A549 (cell line): ENCODE measurements around the gene KIF5B. TPM values are rescaled to one million over a fixed set of nuclear protein-coding genes. Genes with fewer than 3 reads are reported as not detected.
A peak's percentile ranks its signal among the peaks of the same experiment; 100 is the strongest.
"Not testable (repeated sequence)": the region's sequence is repeated elsewhere in the genome, so short reads cannot be mapped to it uniquely, and the experiment has no call there.

Source experiments
- ATAC-seq, 2 experiments: fragments of 200-7000 bp in 1 of 2; fragments of >200 bp in 1 of 2; cut with Nextera tagmentation in 1 of 2; cut with Tn5 transposase in 1 of 2; 3 replicates each; pipeline versions ENCODE4 v1.8.0 to v1.9.1; 2018 to 2020; ENCODE audit warnings: mild to moderate bottlenecking in 1 of 2, moderate library complexity in 1 of 2
- CTCF ChIA-PET: fragments of 300-600 bp; sonication (Branson Sonifier 250); formaldehyde crosslinking; extraction: SDS; loops from one replicate; lab custom pipeline; 2021; ENCODE audit warnings: antibody characterized with exemption, inconsistent platforms; lab: Yijun Ruan, JAX
- POLR2A ChIA-PET: fragments of 350-600 bp; formaldehyde crosslinking; extraction: SDS; loops from one replicate; lab custom pipeline; 2021; ENCODE audit warnings: antibody characterized with exemption, inconsistent platforms; lab: Yijun Ruan, JAX
- DNase-seq, 2 experiments: peaks; one replicate each; pipeline versions ENCODE4 v3.0.0 to v3.0.0-alpha.2; 2011 to 2016; ENCODE audit warnings: low read depth in 1 of 2, low spot score in 1 of 2
- FAIRE-seq: peaks from 2 replicates; lab custom pipeline; 2011; peaks lifted over from hg19 to GRCh38; lab: Jason Lieb, UNC
- H3K27ac ChIP-seq, 2 experiments: fragments of >200 bp; sonication (Bioruptor Twin); formaldehyde crosslinking; 3 replicates each; pipeline ENCODE4 v1.5.1; 2016 to 2017
- H3K4me1 ChIP-seq: fragments of >200 bp; sonication (Bioruptor Twin); formaldehyde crosslinking; 3 replicates; pipeline ENCODE4 v1.6.1; 2016
- H3K4me2 ChIP-seq: fragments of >200 bp; sonication (Bioruptor Twin); formaldehyde crosslinking; 3 replicates; pipeline ENCODE4 v1.6.1; 2016
- H3K4me3 ChIP-seq: fragments of >200 bp; sonication (Bioruptor Twin); formaldehyde crosslinking; 3 replicates; pipeline ENCODE4 v1.5.1; 2016
- H3K9me3 ChIP-seq: fragments of >200 bp; sonication (Bioruptor Twin); formaldehyde crosslinking; 3 replicates; pipeline ENCODE4 v1.6.1; 2016
- BCL3 ChIP-seq: fragments of >200 bp; sonication (Bioruptor Twin); formaldehyde crosslinking; IDR thresholded peaks from 3 replicates; pipeline ENCODE4 v1.6.1; 2016
- CBX2 ChIP-seq: fragments of 200-600 bp; sonication (generic); IDR thresholded peaks from 2 replicates; pipeline ENCODE4 v1.6.1; 2016; ENCODE audit warnings: low read depth, mild to moderate bottlenecking, borderline replicate concordance
- CEBPB ChIP-seq, 2 experiments: fragments of >200 bp in 1 of 2; sonication (Bioruptor Twin) in 1 of 2; formaldehyde crosslinking in 1 of 2; IDR thresholded peaks; 2 replicates each; pipeline ENCODE4 v1.6.1; 2012 to 2016
- CHD2 ChIP-seq: fragments of 150-350 bp; IDR thresholded peaks from 2 replicates; pipeline ENCODE4 v1.6.1; 2014; ENCODE audit warnings: low read length; ENCODE audit not compliant: partially characterized antibody
- EHMT2 ChIP-seq: fragments of 200-600 bp; sonication (generic); IDR thresholded peaks from 2 replicates; pipeline ENCODE4 v1.6.1; 2016; ENCODE audit warnings: antibody characterized with exemption, low read depth, mild to moderate bottlenecking, moderate library complexity
- ELK1 ChIP-seq: fragments of 150-350 bp; IDR thresholded peaks from 2 replicates; pipeline ENCODE4 v1.6.1; 2014; ENCODE audit warnings: low read depth, mild to moderate bottlenecking, low read length
- FOSL2 ChIP-seq, 2 experiments: fragments of 450-650 bp in 1 of 2; fragments of >200 bp in 1 of 2; sonication (Bioruptor Twin) in 1 of 2; formaldehyde crosslinking; IDR thresholded peaks; 2 replicates each; pipeline versions ENCODE4 v1.5.0 to v1.6.1; 2016 to 2020; ENCODE audit warnings: mild to moderate bottlenecking in 1 of 2, moderate library complexity in 1 of 2
- FOXS1 ChIP-seq: fragments of 250-450 bp; sonication (Bioruptor Pico); IDR thresholded peaks from 2 replicates; pipeline ENCODE4 v1.5.0; 2020; ENCODE audit warnings: mild to moderate bottlenecking, moderate library complexity
- GATA3 ChIP-seq: IDR thresholded peaks from 2 replicates; pipeline ENCODE4 v1.6.1; 2012; ENCODE audit warnings: borderline replicate concordance
- HDAC2 ChIP-seq: fragments of 200-600 bp; sonication (generic); IDR thresholded peaks from 2 replicates; pipeline ENCODE4 v1.6.1; 2016
- HMGXB4 ChIP-seq: fragments of 250-450 bp; sonication (Bioruptor Pico); IDR thresholded peaks from 2 replicates; pipeline ENCODE4 v1.5.0; 2021; ENCODE audit warnings: mild to moderate bottlenecking, moderate library complexity, borderline replicate concordance
- HOXB13 ChIP-seq: fragments of 250-450 bp; sonication (Bioruptor Pico); IDR thresholded peaks from 2 replicates; pipeline ENCODE4 v1.5.0; 2020; ENCODE audit warnings: low read depth, mild to moderate bottlenecking, moderate library complexity
- JUN ChIP-seq, 2 experiments: fragments of >200 bp; sonication (Bioruptor Twin); formaldehyde crosslinking; IDR thresholded peaks; 2 replicates in 1 of 2; 3 replicates in 1 of 2; pipeline ENCODE4 v1.6.1; 2016 to 2017
- KDM1A ChIP-seq: fragments of 200-600 bp; sonication (generic); IDR thresholded peaks from 2 replicates; pipeline ENCODE4 v1.6.1; 2016; ENCODE audit warnings: low read depth, mild to moderate bottlenecking
- KDM5A ChIP-seq: fragments of 200-600 bp; sonication (generic); IDR thresholded peaks from 2 replicates; pipeline ENCODE4 v1.6.1; 2016; ENCODE audit warnings: antibody characterized with exemption, mild to moderate bottlenecking
- MAX ChIP-seq: IDR thresholded peaks from 2 replicates; pipeline ENCODE4 v1.6.1; 2012
- MAZ ChIP-seq: fragments of 150-350 bp; IDR thresholded peaks from 2 replicates; pipeline ENCODE4 v1.6.1; 2014; ENCODE audit warnings: antibody characterized with exemption, low read depth, low read length, borderline replicate concordance
- PBX3 ChIP-seq: IDR thresholded peaks from 2 replicates; pipeline ENCODE4 v1.6.1; 2012
- RAD21 ChIP-seq, 2 experiments: fragments of >200 bp in 1 of 2; sonication (Bioruptor Twin) in 1 of 2; formaldehyde crosslinking in 1 of 2; IDR thresholded peaks in 1 of 2; conservative IDR thresholded peaks in 1 of 2; 2 replicates in 1 of 2; 3 replicates in 1 of 2; pipeline ENCODE4 v1.6.1; 2012 to 2018; ENCODE audit warnings: inconsistent platforms in 1 of 2
- RCOR1 ChIP-seq: fragments of 150-350 bp; IDR thresholded peaks from 2 replicates; pipeline ENCODE4 v1.6.1; 2014; ENCODE audit warnings: antibody characterized with exemption, low read length, low read depth
- SREBF2 ChIP-seq: fragments of 450-650 bp; IDR thresholded peaks from 2 replicates; pipeline ENCODE4 v1.6.1; 2014; ENCODE audit warnings: mild to moderate bottlenecking, moderate library complexity
- TFCP2L1 ChIP-seq: fragments of 250-450 bp; sonication (Bioruptor Pico); IDR thresholded peaks from 2 replicates; pipeline ENCODE4 v1.5.0; 2021; ENCODE audit warnings: mild to moderate bottlenecking
- TP53 ChIP-seq: fragments of 250-450 bp; sonication (Bioruptor Pico); IDR thresholded peaks from 2 replicates; pipeline ENCODE4 v1.5.0; 2021; ENCODE audit warnings: mild to moderate bottlenecking, moderate library complexity
- USF2 ChIP-seq: fragments of 450-650 bp; IDR thresholded peaks from 2 replicates; pipeline ENCODE4 v1.6.1; 2014; ENCODE audit warnings: antibody characterized with exemption
- ZC3H11A ChIP-seq: fragments of 450-650 bp; IDR thresholded peaks from 2 replicates; pipeline ENCODE4 v1.6.1; 2014; ENCODE audit warnings: antibody characterized with exemption, mild to moderate bottlenecking
- ZNF302 ChIP-seq: fragments of 250-450 bp; sonication (Bioruptor Pico); IDR thresholded peaks from 2 replicates; pipeline ENCODE4 v1.9.0; 2021; ENCODE audit warnings: inconsistent platforms, mild to moderate bottlenecking, moderate library complexity
- ZSCAN20 ChIP-seq: fragments of 250-450 bp; sonication (Bioruptor Pico); IDR thresholded peaks from 2 replicates; pipeline ENCODE4 v1.8.0; 2022; ENCODE audit warnings: mild to moderate bottlenecking, moderate library complexity
- WGBS: methylation state at CpG from one replicate; pipeline ENCODE4 v1.1.6; 2017; ENCODE audit errors: missing lambda C conversion rate; 5-methylcytosine and 5-hydroxymethylcytosine counted together
- polyA plus RNA-seq, 4 experiments: library from polyadenylated mRNA; depleted of rRNA in 3 of 4; stranded (reverse); fragments of >200 nt; fragmentation: RNase III in 1 of 4; extraction: RNeasy Plus Mini Kit Qiagen cat#74134 plus additional on column Dnase treatment in 1 of 4; gene quantifications; 2 replicates in 3 of 4; 3 replicates in 1 of 4; pipeline ENCODE4 v1.2.3, GENCODE V29; 2011 to 2017

KIF5B gene
- polyA plus RNA-seq, 2 of the 4 experiments (the other 2 are of a cell fraction) = 81.9 to 124 TPM

- no peak overlapping the region for H3K4me2 ChIP-seq
- no peak for TF ChIP-seq JUN (IDR thresholded peaks at IDR 0.05)
- TF ChIP-seq CEBPB (IDR thresholded peaks at IDR 0.05) = no peak
- no peak for TF ChIP-seq RAD21 (conservative IDR thresholded peaks at IDR 0.05 in 1 of 2, IDR thresholded peaks at IDR 0.05 in 1 of 2)
- no peak for TF ChIP-seq CBX2
- no peak for TF ChIP-seq TP53
- no peak for TF ChIP-seq GATA3
- TF ChIP-seq RCOR1 = no peak
- TF ChIP-seq KDM1A = no peak
- no peak for TF ChIP-seq HMGXB4
- TF ChIP-seq ELK1 = no peak
- TF ChIP-seq BCL3 = no peak
- no peak for TF ChIP-seq EHMT2
- TF ChIP-seq ZSCAN20 (CRISPR knock-in tag) = no peak
- no peak for TF ChIP-seq MAX
- TF ChIP-seq FOSL2 (IDR thresholded peaks at IDR 0.05) = no peak
- TF ChIP-seq FOSL2 (CRISPR knock-in tag; IDR thresholded peaks at IDR 0.05) = no peak
- TF ChIP-seq HOXB13 (CRISPR knock-in tag) = no peak
- TF ChIP-seq ZNF302 (CRISPR knock-in tag) = no peak
- TF ChIP-seq CHD2 = no peak
- ATAC-seq (no peak), DNase-seq (no peak), FAIRE-seq (no peak)
- H3K4me1 ChIP-seq = peaks cover 54% of the 10 kb centered on the region
- CTCF ChIA-PET = no interaction called here
- no peak overlapping the region for H3K4me3 ChIP-seq
- no peaks in the 10 kb centered on the region for H3K9me3 ChIP-seq
- POLR2A ChIA-PET = no interaction called here
- no peak overlapping the region for H3K27ac ChIP-seq
Observed at GRCh38 chr10:32047881-32048280, 8.3 kb downstream of the KIF5B start.

GRCh38 chr10:32046151-32046550 lies 10.1 kb downstream of the KIF5B start:
- FAIRE-seq (no peak), ATAC-seq (no peak), DNase-seq (no peak)
- Histone ChIP-seq H3K4me1 (peaks cover 50% of the 10 kb centered on the region), H3K9me3 (no peaks in the 10 kb centered on the region), H3K4me2 (no peak overlapping the region), H3K4me3 (no peak overlapping the region), H3K27ac (no peak overlapping the region)
- TF ChIP-seq PBX3 = no peak
- no peak for TF ChIP-seq FOXS1 (CRISPR knock-in tag)
- no peak for TF ChIP-seq FOSL2 (IDR thresholded peaks at IDR 0.05)
- TF ChIP-seq FOSL2 (CRISPR knock-in tag; IDR thresholded peaks at IDR 0.05) = no peak
- TF ChIP-seq USF2 = no peak
- TF ChIP-seq KDM5A = no peak
- TF ChIP-seq ELK1 = no peak
- TF ChIP-seq ZNF302 (CRISPR knock-in tag) = no peak
- no peak for TF ChIP-seq CBX2
- no peak for TF ChIP-seq ZC3H11A
- no peak for TF ChIP-seq HDAC2
- TF ChIP-seq TFCP2L1 (CRISPR knock-in tag) = no peak
- TF ChIP-seq SREBF2 = no peak
- TF ChIP-seq MAZ = no peak
- TF ChIP-seq HOXB13 (CRISPR knock-in tag) = no peak
- WGBS = 94% methylated on average over 3 of the region's 3 CpGs
- POLR2A ChIA-PET = no interaction called here
- CTCF ChIA-PET = no interaction called here

DNA sequence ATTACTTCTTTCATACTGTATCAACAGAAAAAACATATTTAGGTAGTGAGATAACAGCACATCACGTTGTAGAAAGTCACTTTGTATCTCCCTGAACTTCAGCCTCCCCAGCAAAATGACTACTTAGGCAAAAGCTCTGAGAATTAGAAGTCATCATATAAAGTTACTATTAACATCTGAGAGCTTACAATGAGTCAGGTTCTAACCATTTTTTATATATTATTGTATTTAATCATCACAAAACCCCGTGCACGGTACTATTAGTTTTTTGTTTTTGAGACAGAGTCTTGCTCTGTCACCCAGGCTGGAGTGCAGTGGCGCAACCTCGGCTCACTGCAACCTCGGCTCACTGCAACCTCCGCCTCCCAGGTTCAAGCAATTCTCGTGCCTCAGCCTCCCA lies 13.5 kb downstream of the KIF5B start:
- CTCF ChIA-PET = interaction anchor here (1.0 kb wide), 1 partner anchor 9 kb away, joined by 6 read pairs; no protein-coding TSS in a partner anchor
- H3K4me2 ChIP-seq = 0 out of 3 replicates have a peak overlapping the region, but pooled peaks have one; percentile 5
- H3K4me1 ChIP-seq = peaks cover 25% of the 10 kb centered on the region; the same call in 2 of the 3 replicates
- H3K9me3 ChIP-seq, H3K27ac ChIP-seq, POLR2A ChIA-PET, DNase-seq, FAIRE-seq, H3K4me3 ChIP-seq: not testable (repeated sequence)
- WGBS = 52% methylated on average over 8 of the region's 8 CpGs
- ATAC-seq = peak in 1 of 2 experiments; percentile 41; a peak in 3 of 6 replicates
